K562 treated with DMSO at 1 percent for 48 hours (cell line): ENCODE results near the gene GRB14. TPM values are rescaled to one million over a fixed set of nuclear protein-coding genes. Genes with fewer than 3 reads are reported as not detected.

ENCODE experiments used
- total RNA-seq: library from RNA; unstranded; fragments of 300-600 nt; gene quantifications from 2 replicates; pipeline ENCODE4 v1.2.3, GENCODE V29; 2022; ENCODE audit warnings: low replicate concordance; ENCODE audit errors: extremely low read depth

The GRB14 gene
- not detected in 2 replicates for total RNA-seq

GRCh38 chr2:164620873-164621763 is at the start of gene GRB14:
TSS of gene GRB14 (minus strand) at chr2:164621482. CDS start at chr2:164621309, 173 bp downstream.

Other genes starting within 250 kb of the GRB14 start
- not detected in 2 replicates for gene COBLL1, start 220.3 kb upstream of the GRB14 start, total RNA-seq